K562 (cell line): ENCODE data around the gene CTDSP1. TPM values are rescaled to one million over a fixed set of nuclear protein-coding genes. Genes with fewer than 3 reads are reported as not detected.

Experiments used
- ATAC-seq: fragments of 200-7000 bp; cut with Tn5 transposase; 3 replicates; pipeline ENCODE4 v1.9.1; 2020; ENCODE audit warnings: moderate library complexity
- BruUV-seq: library from RNA; stranded (reverse); fragments of 400-500 nt; replicated peaks from 2 replicates; lab custom pipeline; 2021; lab: Mats Ljungman, UMichigan
- CTCF ChIA-PET: fragments of 300-600 bp; formaldehyde crosslinking; extraction: SDS; loops from one replicate; lab custom pipeline; 2021; ENCODE audit warnings: low intra/inter-chr PET ratio; lab: Yijun Ruan, JAX
- POLR2A ChIA-PET: fragments of 300-600, 350-650 bp; sonication (Branson Sonifier 250); formaldehyde crosslinking; extraction: SDS; loops from one replicate; lab custom pipeline; 2021; ENCODE audit warnings: antibody characterized with exemption, inconsistent platforms; lab: Yijun Ruan, JAX
- DNase-seq, 4 experiments: peaks; one replicate each; pipeline versions ENCODE4 v3.0.0 to v3.0.0-alpha.2; 2011 to 2018; ENCODE audit warnings: low spot score in 3 of 4, mixed read lengths in 3 of 4; ENCODE audit errors: extremely low read depth in 1 of 4
- FAIRE-seq: peaks from 2 replicates; lab custom pipeline; 2011; peaks lifted over from hg19 to GRCh38; lab: Jason Lieb, UNC
- H2AFZ ChIP-seq: 2 replicates; pipeline ENCODE4 v1.6.0; 2011; ENCODE audit warnings: low read depth, low read length, control low read depth, inconsistent platforms
- H3K27ac ChIP-seq: fragments of 200-600 bp; 3 replicates; pipeline ENCODE4 v1.8.0; 2011; ENCODE audit warnings: low read depth, mild to moderate bottlenecking, control low read depth, inconsistent platforms, low read length, moderate library complexity, mixed read lengths; ENCODE audit errors: extremely low read depth
- H3K27me3 ChIP-seq, 2 experiments: fragments of 300-600 bp in 1 of 2; 2 replicates in 1 of 2; 3 replicates in 1 of 2; pipeline versions ENCODE4 v1.6.0 to v1.8.0; 2011; ENCODE audit warnings: inconsistent platforms in 2 of 2, low read length in 2 of 2, mild to moderate bottlenecking in 1 of 2, mixed read lengths in 1 of 2, moderate library complexity in 1 of 2; ENCODE audit not compliant: control insufficient read depth in 2 of 2, insufficient read depth in 2 of 2
- H3K36me3 ChIP-seq: fragments of 300-600 bp; 3 replicates; pipeline ENCODE4 v1.8.0; 2011; ENCODE audit warnings: mild to moderate bottlenecking, low read length, inconsistent platforms; ENCODE audit not compliant: control insufficient read depth, insufficient read depth
- H3K4me1 ChIP-seq, 2 experiments: fragments of 200-600 bp in 1 of 2; replicated peaks in 1 of 2; 2 replicates in 1 of 2; 3 replicates in 1 of 2; pipeline versions ENCODE4 v1.5.1 to v1.8.0; 2011; ENCODE audit warnings: inconsistent platforms in 2 of 2, low read length in 2 of 2, mild to moderate bottlenecking in 1 of 2, mixed read lengths in 1 of 2, moderate library complexity in 1 of 2; ENCODE audit not compliant: control insufficient read depth in 2 of 2, insufficient read depth in 2 of 2
- H3K4me2 ChIP-seq: 2 replicates; pipeline ENCODE4 v1.6.1; 2011; ENCODE audit warnings: low read length, control low read depth, inconsistent platforms, mixed read lengths; ENCODE audit not compliant: insufficient read depth
- H3K4me3 ChIP-seq: fragments of 200-600 bp; sonication (generic), shearing (Covaris generic); 2 replicates; pipeline ENCODE4 v1.5.1; 2016; ENCODE audit warnings: control low read depth, inconsistent platforms
- H3K79me2 ChIP-seq: fragments of 200-600 bp; 3 replicates; pipeline ENCODE4 v1.8.0; 2011; ENCODE audit warnings: low read length, inconsistent platforms; ENCODE audit not compliant: control insufficient read depth, insufficient read depth
- H3K9ac ChIP-seq, 2 experiments: 2 replicates each; pipeline versions ENCODE4 v1.6.0 to v1.6.1; 2011; ENCODE audit warnings: low read depth in 2 of 2, low read length in 2 of 2, control low read depth in 1 of 2, inconsistent platforms in 1 of 2, mild to moderate bottlenecking in 1 of 2, mixed read lengths in 1 of 2; ENCODE audit not compliant: insufficient read depth in 1 of 2
- H3K9me1 ChIP-seq: one replicate; pipeline ENCODE4 v1.6.0; 2011; ENCODE audit warnings: inconsistent platforms, mild to moderate bottlenecking, low read length, moderate library complexity; ENCODE audit not compliant: control insufficient read depth, insufficient read depth
- H3K9me3 ChIP-seq: replicated peaks from 2 replicates; pipeline ENCODE4 v1.5.1; 2011; ENCODE audit warnings: low read depth, low read length, inconsistent platforms; ENCODE audit not compliant: control insufficient read depth, insufficient read depth
- H4K20me1 ChIP-seq: replicated peaks from 2 replicates; pipeline ENCODE4 v1.6.1; 2011; ENCODE audit warnings: low read length, inconsistent platforms, mixed read lengths; ENCODE audit not compliant: control insufficient read depth, insufficient read depth
- POLR2AphosphoS5 ChIP-seq: IDR thresholded peaks from 2 replicates; pipeline ENCODE4 v1.6.1; 2011; ENCODE audit warnings: mild to moderate bottlenecking, low read depth, low read length, moderate library complexity; ENCODE audit not compliant: control insufficient read depth, insufficient read depth
- ZFX ChIP-seq: sonication (generic); formaldehyde crosslinking; IDR thresholded peaks from 2 replicates; pipeline ENCODE4 v1.8.0; 2022; ENCODE audit warnings: mild to moderate bottlenecking, missing genetic modification reagents, moderate library complexity
- WGBS: fragments of 100-300 bp; shearing (Covaris generic); methylation state at CpG from one replicate; pipeline ENCODE4 v1.1.6; 2016; ENCODE audit warnings: low coverage, mixed read lengths; ENCODE audit not compliant: insufficient coverage; ENCODE audit errors: missing lambda C conversion rate; 5-methylcytosine and 5-hydroxymethylcytosine counted together
- in situ Hi-C: fragments of 300-500 bp; cut with MboI; formaldehyde crosslinking; loops from 4 replicates; pipeline ENCODE4 v1.15.0; 2018; ENCODE audit warnings: inconsistent platforms, mixed read lengths
- intact Hi-C: fragments of 100-400 bp; cut with micrococcal nuclease; formaldehyde crosslinking; loops from 2 replicates; pipeline ENCODE4 v1.14.2; 2022
- polyA plus RNA-seq, 8 experiments: library from polyadenylated mRNA; depleted of rRNA in 4 of 8; stranded (reverse) in 5 of 8; unstranded in 3 of 8; fragments of >200 nt; fragmentation: Nextera tagmentation in 2 of 8; fragmentation: Illumina TruSeq in 1 of 8; extraction: Ambion mirVana in 2 of 8; extraction: Trizol in 1 of 8; gene quantifications; 2 replicates each; pipeline versions ENCODE4 v1.2.1 to v1.2.3, GENCODE V29; 2011 to 2014; ENCODE audit warnings: inconsistent platforms in 1 of 8, missing spikeins in 1 of 8
- total RNA-seq, 7 experiments: library from RNA; depleted of rRNA in 6 of 7; stranded (reverse); fragments of >200 nt in 6 of 7; fragmentation: Illumina TruSeq in 2 of 7; extraction: Trizol in 2 of 7; gene quantifications; 2 replicates each; pipeline versions ENCODE4 v1.2.1 to v1.2.3, GENCODE V29; 2011 to 2021; ENCODE audit warnings: low replicate concordance in 1 of 7
- TF ChIP-seq, protein P1 (sequence below): fragments of 250-450 bp; sonication (Bioruptor Pico); IDR thresholded peaks from 2 replicates; pipeline ENCODE4 v1.4.0; 2020

Gene CTDSP1
- total and polyA plus RNA-seq, 9 of the 15 experiments (the other 6 are each of a cell fraction or from before 2014, with no cell fraction given): 2.4 to 74.8 (median 45.8) TPM

DNA sequence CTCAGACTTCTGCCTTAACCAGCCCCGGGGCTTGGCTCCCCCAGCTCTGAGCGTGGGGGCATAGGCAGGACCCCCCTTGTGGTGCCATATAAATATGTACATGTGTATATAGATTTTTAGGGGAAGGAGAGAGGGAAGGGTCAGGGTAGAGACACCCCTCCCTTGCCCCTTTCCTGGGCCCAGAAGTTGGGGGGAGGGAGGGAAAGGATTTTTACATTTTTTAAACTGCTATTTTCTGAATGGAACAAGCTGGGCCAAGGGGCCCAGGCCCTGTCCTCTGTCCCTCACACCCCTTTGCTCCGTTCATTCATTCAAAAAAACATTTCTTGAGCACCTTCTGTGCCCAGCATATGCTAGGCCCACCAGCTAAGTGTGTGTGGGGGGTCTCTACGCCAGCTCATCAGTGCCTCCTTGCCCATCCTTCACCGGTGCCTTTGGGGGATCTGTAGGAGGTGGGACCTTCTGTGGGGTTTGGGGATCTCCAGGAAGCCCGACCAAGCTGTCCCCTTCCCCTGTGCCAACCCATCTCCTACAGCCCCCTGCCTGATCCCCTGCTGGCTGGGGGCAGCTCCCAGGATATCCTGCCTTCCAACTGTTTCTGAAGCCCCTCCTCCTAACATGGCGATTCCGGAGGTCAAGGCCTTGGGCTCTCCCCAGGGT is 5.5 kb downstream of the CTDSP1 start:
- Histone ChIP-seq H3K4me3 (no peak overlapping the region), H3K27ac (peak overlapping the region; percentile 78)
- TSS peak; percentile 30 for BruUV-seq
- CTCF ChIA-PET: no interaction called here
- DNase-seq: no peak
- TF ChIP-seq POLR2AphosphoS5 (0 out of 2 replicates have a peak, but pooled peaks have one; percentile 35), ZFX (0 out of 2 replicates have a peak, but pooled peaks have one; percentile 19)
- TF ChIP-seq, protein P1, sequence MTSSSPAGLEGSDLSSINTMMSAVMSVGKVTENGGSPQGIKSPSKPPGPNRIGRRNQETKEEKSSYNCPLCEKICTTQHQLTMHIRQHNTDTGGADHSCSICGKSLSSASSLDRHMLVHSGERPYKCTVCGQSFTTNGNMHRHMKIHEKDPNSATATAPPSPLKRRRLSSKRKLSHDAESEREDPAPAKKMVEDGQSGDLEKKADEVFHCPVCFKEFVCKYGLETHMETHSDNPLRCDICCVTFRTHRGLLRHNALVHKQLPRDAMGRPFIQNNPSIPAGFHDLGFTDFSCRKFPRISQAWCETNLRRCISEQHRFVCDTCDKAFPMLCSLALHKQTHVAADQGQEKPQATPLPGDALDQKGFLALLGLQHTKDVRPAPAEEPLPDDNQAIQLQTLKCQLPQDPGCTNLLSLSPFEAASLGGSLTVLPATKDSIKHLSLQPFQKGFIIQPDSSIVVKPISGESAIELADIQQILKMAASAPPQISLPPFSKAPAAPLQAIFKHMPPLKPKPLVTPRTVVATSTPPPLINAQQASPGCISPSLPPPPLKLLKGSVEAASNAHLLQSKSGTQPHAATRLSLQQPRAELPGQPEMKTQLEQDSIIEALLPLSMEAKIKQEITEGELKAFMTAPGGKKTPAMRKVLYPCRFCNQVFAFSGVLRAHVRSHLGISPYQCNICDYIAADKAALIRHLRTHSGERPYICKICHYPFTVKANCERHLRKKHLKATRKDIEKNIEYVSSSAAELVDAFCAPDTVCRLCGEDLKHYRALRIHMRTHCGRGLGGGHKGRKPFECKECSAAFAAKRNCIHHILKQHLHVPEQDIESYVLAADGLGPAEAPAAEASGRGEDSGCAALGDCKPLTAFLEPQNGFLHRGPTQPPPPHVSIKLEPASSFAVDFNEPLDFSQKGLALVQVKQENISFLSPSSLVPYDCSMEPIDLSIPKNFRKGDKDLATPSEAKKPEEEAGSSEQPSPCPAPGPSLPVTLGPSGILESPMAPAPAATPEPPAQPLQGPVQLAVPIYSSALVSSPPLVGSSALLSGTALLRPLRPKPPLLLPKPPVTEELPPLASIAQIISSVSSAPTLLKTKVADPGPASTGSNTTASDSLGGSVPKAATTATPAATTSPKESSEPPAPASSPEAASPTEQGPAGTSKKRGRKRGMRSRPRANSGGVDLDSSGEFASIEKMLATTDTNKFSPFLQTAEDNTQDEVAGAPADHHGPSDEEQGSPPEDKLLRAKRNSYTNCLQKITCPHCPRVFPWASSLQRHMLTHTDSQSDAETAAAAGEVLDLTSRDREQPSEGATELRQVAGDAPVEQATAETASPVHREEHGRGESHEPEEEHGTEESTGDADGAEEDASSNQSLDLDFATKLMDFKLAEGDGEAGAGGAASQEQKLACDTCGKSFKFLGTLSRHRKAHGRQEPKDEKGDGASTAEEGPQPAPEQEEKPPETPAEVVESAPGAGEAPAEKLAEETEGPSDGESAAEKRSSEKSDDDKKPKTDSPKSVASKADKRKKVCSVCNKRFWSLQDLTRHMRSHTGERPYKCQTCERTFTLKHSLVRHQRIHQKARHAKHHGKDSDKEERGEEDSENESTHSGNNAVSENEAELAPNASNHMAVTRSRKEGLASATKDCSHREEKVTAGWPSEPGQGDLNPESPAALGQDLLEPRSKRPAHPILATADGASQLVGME (CRISPR knock-in tag): no peak
- TF ChIP-seq, all 486 proteins: peak for 2
- 70% methylated on average over 5 of the region's 8 CpGs for WGBS
- in situ Hi-C loops (no loop called here), intact Hi-C loops (loop anchor here (5.0 to 10.0 kb wide), 2 partner anchors 47 to 240 kb away; no protein-coding TSS in a partner anchor)
- peaks cover 29 to 77% of the 10 kb centered on the region in 2 experiments; a peak in 4 of 5 replicates for H3K4me1 ChIP-seq
- peak overlapping the region; percentile 80; the same call in 1 of the 2 replicates for H3K4me2 ChIP-seq
- FAIRE-seq: no peak
- no peaks in the 10 kb centered on the region for H3K9me1 ChIP-seq
- POLR2A ChIA-PET: interaction anchor here (0.6 to 2.8 kb wide), 4 partner anchors 9 to 98 kb away, joined by 3 to 7 read pairs (median 3); no protein-coding TSS in a partner anchor
- peaks cover 21% of the 10 kb centered on the region for H3K79me2 ChIP-seq
- peaks cover 46% of the 10 kb centered on the region; the same call in 2 of the 3 replicates for H3K36me3 ChIP-seq
- no peak overlapping the region for H2AFZ ChIP-seq
- H4K20me1 ChIP-seq: no peaks in the 10 kb centered on the region
- peak overlapping the region; percentile 27 to 88 for H3K9ac ChIP-seq
- no peak for ATAC-seq
- no peaks in the 10 kb centered on the region for H3K27me3 ChIP-seq
- H3K9me3 ChIP-seq: no peaks in the 10 kb centered on the region
